ENCODE results near the gene GNL2.

The GNL2 gene

DNA sequence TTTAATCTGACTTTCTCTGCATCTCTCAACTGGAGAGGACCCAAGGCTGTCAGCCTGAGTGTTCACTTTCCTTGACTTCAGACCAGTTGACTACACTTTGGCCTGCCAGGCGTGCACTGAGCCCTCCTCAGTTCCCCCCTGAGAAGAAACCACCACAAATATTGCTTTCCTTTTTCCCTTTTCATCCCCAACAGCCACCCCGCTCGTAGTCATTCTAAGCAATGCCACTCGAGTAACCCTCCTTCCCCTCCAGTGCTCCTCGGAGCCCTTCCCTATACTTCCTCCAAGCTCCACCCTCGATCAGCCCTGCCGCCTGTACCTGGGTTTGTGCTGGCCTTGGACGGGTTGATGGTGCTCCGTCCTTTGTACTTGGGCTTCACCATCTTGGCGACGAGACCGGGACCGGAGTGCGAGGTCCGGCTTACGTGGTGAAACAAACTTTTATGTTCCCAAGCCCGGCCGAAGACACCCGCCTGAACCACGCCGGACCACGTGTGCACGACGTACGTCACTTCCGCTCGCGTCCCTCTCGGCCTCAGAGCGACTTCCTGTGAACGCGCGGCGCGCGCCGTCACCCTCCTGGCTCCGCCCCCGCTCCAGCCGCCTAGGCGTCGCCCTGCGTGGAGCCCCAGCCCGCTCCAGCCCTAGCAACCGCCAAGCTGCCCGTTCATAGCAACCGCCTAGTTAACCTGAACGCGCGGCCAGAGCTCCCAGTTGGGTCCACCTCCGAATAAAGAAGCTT, at the start of gene GNL2:
GNL2 (minus strand) TSS at position 498 of the 742 bp plus-strand sequence; CDS start at position 383, 115 bp downstream.
- peak; percentile 73 for DNase-seq

DNA sequence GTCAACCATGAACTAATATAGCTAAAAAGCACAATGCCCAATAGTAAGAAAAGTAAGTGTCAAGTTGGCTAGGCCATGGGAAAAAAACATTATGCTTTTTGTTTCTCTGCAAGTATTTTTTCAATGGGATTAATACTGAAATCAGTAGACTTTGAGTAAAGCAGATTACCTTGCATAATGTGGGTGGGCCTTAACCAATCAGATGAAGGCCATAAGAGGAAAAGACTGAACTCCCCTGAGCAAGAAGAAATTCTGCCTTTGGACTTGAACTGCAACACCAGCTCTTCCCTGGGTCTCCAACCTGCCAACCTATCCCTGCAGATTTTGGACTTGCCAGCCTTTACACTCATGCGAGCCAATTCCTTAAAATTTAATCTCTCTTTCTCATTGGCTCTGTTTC, 45.3 kb upstream of the GNL2 start:
- no peak for DNase-seq

DNA sequence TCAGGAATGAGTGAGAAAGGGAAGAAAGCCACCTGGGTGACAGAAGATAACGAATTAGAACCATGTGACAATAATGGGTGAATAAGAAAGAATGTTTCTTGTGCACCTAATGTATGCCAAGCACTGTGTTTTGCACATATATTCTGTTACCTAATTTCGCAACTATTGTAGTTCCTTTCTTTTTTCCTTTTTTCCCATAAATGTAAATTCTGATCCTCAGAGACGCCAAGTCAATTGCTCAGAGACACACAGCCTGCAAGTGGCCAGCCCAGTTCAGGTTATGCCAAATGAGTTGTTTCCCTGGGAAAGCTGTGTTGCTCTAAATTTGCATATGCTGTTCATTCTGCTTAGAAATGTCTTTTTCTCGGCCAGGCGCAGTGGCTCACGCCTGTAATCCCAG, 40.7 kb upstream of the GNL2 start:
- no peak for DNase-seq

DNA sequence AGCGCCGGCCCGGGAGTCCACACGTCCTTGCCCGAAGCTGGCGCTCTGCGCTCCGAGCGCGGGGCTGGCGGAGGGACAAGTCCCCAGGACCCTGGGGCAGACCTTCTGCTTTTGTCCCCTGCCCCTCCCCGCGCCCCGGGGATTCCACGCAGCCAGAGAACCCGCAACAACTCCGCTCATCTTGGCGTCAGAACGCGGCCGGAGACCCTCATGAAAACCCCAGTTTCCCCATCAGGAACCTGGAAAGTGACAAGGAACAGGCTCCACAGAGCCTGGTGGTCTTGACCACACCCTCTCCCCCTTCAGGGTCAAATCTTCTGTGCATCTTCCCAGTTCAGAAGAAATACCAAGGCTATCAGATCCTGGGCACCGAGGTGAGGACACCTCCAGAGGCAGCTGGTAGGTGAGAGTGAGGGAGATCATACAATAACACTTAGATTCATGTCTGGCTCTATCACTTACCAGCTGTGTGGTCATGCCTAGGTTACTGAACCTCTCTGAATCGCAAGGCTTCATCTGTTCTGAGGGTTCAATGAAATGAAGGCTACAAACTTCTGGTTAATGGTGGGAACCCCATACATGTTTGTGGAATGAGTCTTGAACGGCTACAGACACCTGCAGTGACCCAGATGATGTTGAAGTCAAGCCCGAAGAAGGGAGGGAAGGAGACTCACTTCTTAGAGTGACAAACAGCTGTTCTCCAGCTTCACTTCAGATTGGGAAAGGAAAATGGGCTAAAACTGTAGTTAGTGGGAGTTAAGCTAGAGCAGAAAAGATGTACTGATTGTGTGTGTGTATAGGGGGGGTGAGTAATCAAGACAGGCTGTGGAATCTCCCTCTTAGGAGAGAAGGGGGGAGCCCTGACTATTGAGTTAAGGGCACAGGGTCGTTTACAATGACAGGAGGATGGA, 39.5 kb upstream of the GNL2 start:
- DNase-seq = no peak

DNA sequence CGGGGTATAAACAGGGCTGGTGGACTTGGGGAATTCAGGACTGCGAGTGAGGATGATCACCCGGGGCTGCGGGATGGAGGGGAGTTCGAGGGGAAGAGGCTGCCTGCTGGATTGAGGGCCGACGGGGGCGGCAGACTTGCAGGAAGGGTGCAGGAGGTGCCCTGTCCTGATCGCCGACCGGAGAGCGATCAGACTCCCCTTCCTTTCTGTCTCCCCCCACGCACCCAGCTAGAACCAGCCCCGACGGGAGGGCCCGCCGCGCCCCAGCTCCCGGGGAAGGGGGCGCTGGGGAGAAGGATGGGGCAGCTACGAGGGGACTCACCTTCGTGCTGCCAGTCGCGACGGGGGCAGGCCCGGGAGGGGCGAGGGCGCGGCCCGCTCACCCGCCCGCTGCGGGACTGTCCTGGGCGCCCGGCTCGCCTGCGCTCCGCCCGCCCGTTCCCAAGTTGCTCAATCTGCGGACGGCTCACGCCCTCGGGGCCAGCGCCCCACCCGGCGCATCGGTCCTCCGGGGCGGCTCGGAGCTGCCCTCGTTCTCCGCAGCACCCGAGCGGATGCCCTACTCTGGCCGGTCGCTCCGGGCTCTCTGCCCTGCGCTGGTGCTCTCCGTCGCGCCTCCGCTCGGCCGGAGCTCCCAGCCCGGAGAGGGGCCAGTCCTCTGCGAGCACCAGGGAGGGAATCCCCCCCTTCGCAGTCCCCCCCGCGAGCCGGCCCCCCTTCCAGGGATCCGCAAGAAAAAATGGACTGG, 38.7 kb upstream of the GNL2 start, which contains the start of gene RSPO1:
RSPO1 (minus strand) TSS at position 649 of the 748 bp plus-strand sequence. CDS start 5,231 bp downstream, outside the sequence.
- DNase-seq = no peak

DNA sequence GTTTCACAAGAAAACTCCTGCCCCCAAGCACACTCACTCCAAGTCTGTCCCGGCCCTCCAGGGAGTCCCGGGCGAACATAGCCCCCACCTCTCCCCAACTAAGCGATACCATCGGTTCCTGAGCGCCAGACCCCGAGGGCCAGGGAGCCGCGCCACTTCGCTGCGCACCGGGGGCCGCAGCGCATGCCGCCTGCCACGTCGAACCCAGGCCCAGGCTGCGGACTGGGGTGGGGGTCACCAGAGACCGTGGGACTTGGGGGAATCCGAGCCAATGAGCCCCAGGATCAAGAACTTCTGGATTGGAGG, 38.2 kb upstream of the GNL2 start:
- DNase-seq = no peak

DNA sequence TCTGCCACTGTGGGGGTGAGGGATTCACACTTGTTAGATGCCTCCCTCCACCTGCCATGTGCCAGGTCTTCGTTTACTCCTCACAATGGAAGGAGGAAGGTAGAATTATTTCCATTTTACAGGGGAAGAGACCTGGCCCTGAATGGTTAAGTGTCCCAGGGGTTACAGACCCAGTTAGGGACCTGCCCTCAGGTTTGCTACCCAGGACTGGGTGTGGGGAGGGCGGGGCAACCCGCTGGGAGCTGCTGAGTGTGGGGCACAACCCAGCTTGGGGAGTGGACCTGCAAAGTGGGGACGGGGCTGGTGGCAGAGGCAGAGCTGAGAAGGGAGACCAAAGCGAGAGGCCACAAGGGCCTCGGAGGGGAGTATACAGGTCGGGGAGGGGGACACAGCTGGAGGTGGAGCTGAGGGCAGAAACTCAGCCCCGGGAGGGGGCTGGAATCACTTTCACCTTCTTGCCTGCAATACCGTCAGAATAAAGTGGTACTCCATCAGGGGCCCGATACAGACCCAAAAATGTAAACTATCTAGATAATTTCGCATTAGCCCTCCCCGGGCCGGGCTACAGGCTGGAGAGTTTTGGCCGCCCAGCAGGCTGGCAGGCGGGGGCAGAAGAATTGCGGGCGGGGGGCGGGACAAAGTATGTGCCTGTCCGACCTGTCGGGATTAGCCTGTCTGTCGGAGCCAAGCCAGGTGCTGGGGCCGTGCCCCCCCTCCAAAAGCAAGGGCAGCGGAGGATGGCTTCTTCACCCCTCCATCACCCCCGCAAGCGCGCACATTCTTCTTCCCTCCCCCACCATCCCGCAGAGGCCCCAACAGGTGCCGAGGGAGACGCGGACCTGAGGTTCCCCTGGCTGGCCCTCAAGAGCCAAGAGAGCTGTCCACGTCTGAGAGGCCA, 37.6 kb upstream of the GNL2 start:
- no peak for DNase-seq

DNA sequence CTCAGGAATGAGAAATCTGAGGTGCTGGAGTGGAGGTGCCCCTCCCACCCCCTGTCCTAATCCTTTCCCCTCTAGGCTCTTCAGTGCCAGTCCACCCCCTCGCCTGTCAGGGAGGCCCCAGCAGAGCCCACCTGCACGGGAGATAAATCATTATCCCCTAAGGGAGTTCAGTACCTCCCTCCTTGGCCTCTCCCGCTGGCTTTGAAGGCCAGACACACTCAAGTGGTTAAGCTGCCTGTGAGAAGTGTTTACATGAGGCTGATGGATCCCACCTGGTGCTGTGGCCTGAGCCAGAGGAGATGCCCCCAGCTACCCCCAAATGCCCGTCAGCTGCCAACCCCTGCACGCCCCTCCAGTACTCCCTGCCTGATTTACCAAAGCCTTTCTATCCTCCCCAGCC, 35.3 kb upstream of the GNL2 start:
- DNase-seq = no peak

DNA sequence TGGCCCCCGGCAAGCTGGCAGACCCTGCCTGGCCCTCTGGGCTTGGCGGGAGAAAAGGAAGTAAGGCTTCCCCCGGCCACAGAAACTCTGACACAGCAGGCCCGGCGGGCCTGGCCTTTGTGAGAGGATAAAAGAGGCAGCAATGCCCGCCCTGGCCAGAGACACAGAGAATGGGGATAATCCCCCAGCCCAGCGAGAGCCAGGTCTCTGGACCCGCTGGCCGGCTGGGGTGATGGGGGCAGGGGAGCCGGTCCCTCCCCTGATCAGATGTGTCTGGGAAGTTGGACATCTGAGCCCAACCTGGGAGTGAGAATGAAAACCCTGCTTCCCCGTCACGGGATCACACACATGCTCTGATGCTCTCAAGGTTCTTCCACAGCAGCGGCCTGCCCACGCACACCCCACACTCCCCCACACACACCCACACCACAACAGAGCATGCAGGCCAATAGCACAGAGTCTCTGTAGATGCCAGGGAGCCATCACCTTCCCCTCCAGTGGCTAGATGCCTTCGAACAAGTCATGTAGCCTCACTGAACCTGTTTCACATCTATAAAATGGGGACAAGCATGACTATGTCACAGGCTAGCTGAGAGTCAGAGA, 34.8 kb upstream of the GNL2 start:
- no peak for DNase-seq

DNA sequence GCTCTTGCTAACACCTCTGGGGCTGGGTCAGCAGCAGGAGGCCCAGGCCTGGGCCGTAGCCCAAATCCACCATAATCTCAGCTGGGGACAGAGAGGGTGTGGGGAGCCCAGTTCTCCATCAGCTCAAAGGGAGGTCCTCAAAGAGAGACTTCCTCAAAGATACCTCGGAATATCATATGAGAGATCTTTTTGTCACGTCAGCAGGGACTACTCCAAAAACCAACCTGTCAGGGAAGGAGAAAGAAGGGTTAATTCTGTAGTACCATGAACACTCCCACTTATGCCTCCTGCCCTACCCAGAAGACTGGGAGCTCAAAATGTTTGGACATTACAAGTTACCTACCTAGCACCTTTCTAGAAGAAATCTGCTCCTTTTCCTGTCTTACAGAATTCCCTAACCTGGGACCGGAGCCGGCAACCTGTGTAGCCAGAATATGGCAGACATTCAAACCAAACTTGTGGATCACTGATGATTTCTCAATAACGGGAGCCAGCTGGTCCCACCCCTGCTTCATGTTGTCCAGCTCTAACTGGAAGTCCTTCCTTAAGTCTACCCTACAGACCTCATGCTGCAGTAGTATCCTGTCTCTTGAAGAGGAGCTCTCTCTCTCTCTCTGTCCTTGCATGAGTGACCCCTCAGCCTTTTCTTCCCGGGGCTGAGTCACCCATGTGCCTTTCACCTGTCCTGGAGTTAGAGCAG, 34.1 kb upstream of the GNL2 start:
- no peak for DNase-seq

DNA sequence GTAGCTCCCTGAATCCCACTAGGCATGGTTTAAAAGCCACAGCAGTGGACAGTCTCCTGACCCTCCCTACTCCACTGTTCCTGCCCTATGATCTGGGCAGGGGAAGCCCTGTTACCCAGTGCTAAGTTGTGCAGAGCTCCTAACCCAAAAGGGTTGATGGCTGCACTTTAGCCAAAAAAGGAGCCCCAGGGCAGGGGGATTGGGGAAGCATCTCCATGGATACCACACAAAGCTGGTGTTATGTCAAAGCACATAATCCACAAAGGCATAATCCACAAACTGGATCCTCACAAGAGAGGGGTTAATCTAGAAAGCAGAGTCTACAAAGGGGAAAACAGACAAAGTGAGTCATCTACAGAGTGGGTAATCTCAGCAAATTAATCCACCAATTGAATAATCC, 33.3 kb upstream of the GNL2 start:
- no peak for DNase-seq

DNA sequence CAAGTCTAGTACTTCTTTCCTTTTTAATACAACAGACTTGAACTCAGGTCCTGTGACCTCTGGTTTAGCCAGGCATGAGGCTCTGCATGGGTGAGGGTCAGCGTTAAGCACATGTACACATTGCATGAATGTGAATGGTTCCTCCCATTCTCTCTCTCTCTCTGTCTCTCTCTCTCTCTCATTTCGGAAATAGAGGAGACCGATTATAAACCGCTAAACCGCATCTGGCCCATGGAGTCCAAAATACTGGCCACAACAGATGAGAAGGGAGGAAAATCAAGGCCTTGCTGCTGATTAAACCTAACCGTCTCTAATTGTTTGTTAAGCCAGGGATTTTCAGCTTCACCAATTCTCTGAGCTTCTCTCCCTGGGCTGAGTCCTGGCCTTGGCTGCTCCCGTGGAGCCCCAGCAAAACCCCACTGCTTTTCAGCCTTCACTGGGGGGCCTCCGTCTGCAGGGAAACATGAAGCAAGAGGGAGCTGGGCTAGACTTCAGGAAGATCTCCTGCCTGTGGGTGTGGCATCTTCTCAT, 32.4 kb upstream of the GNL2 start:
- no peak for DNase-seq

DNA sequence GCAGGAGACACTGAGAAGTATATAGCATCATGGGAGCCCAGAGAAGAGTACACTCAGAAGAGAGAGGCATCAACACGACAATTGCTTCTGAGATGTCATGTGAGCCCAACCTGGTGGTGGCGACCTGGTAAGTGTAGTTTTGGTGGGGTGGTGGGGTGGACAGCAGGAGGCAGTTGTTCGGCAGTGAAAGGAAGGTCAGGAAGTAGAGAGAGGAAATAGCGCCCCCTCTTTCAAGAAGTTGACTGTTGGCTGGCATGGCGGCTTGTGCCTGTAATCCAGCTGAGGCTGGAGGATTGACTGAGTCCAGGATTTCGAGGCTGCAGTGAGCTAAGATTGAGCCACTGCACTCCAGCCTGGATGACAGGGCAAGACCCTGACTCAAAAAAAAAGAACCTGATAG, 26.4 kb upstream of the GNL2 start:
- DNase-seq = no peak

DNA sequence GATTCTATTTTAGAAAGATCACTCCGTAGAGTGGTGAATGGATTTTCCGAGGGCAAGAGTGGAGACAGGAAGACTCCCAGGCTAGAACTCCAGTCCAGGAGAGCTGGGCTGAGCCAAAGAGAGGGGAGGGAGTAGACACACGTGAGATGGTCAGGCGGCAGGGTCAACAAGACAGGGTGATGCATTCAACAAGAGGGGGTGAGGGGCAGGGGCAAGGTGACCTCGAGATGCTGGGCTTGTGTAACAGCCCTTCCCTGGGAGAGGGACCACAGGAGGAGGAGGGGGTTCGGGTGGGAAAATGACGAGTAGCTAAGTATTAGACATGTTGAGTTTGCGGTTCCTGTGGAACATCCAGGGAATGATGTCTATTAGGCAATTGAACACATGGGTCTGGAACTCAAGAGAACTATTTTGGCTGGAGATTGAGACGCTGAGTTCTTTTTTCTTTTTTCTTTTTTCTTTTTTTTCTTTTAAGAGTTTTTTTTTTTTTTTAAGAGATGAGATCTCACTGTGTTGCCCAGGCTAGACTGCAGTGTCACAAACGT, 25.7 kb upstream of the GNL2 start:
- DNase-seq = no peak

DNA sequence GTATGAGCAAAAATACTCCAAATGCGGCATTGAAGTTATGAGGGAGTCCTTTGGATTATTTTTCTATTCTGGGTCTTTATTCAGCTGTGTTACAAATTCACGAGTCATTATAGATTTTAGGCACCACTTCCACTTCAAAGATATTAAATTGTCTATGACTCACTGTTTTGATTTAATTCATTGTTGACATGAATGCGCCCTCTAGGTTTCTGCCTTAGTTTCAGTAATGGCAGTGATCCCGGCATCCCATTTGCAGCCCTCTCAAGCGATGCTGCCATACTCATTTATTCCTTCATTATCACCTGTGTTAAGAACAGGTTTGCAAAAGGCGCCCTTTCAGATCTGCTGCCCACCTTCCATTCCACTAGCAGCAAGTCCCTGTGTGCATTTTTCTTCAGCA, 25.0 kb upstream of the GNL2 start:
- no peak for DNase-seq

DNA sequence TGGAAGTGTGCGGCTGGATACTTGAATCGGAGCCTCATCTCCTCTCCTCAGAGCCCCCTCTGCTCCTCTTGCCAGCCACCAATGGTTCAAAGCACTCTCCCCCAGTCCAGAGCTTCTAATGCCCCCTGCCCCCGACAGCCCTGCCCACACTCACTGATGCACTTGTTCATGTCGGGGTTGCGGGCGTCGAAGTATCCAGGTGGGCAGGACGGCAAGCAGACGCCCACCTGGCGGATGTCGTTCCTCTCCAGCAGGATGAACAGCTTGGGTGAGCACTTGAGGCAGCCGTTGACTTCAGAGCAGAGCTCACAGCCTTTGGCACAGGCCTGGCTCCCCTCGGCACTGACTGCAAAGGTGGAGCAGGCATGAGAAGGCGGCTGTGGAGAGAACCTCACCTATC, 20.6 kb upstream of the GNL2 start:
- DNase-seq = no peak

DNA sequence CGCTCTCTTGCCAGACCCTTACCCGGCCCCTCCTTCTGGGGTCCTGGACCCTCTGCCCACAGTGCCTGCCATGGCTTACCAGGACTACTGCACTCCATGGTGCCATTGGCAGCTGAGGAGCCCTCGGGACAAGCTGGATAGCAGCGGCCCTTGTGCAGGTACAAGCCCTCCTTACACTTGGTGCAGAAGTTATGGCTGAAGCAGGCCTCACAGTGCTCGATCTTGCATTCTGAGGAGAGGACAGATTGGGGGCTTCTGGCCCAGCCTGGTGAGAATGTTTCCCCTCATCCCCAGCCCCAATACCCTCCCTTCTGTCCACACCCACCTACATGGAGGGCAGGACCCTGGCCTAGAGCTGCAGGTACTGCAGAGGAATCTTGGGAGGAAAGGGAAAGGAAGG, 18.4 kb upstream of the GNL2 start:
- DNase-seq = no peak

DNA sequence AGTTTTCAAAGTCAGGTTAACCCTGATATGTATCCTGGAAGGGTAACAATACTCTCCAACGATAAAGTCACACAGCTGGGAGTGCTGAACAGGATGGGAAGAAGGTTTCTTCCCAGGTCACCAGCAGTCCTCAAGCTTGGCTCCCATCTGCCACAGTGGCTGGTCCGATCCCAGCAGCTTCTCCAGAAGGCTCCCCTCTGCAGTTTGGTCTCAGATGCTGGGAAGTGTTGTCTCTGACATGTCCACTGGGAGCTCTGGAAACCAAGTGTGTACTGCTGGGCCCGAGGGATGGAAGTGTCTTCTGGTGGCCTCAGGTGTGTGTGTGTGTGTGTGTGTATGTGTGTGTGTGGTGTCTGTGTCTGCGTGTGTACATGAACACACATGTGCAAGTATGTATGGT, 16.4 kb upstream of the GNL2 start:
- no peak for DNase-seq

DNA sequence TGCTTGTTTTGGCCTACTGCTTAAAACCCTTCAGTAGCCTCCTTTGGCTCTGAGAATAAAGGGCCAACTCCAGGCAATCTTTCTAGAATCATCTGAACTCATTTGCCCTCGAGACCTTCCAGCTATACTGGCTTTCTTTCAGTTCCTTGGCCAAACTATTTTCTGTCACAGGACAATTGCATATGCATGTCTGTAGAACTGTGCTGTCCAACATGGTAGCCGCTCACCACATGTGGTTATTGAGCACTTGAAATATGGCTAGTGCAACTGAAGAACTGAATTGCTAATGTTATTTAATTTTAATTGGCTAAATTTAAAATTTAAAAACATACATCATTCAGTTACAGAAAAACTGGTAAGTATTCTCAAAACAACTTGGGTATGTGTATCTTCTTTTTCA, 14.3 kb upstream of the GNL2 start:
- no peak for DNase-seq

DNA sequence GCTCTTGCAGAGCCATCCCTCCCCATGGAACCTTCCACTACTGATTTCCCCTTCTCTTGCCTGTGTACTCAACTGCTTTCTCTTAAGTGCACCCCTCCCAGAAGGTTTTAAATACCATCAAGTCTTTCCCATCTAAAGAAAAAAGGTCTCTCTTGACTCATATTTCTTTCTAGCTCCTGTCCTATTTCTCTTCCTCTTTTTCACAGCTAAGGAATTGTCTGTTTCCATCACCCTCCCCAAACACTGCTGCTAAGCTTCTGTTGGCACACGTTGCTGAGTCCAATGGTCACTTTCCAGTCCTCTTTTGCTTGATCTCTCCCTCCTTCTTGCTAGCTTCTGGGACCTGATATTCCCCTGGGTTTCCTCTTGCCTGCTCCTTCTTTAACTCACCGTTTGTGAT, 13.3 kb upstream of the GNL2 start:
- no peak for DNase-seq
